ENCODE measurements around the gene SIAH2.

DNA sequence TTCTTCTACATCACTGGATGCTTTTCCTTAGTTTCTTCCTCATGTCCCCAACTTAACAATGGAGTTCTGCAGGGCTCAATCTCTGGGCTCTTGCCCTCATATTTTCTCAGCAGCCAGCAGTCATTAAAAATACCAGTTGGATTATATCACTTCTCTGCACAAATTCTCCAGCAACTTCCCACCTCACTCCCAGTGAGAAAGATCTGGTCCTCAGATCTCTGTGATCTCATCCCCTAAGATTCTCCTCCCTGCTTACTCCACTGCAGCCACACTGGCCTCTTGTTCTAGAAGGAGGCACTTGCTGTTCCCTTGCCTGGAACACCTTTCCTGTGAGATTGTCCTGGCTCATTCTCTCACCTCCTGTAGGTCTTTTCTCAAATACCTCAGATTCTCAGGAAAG lies 65.3 kb downstream of the SIAH2 start:
- TF ChIP-seq, protein P1, sequence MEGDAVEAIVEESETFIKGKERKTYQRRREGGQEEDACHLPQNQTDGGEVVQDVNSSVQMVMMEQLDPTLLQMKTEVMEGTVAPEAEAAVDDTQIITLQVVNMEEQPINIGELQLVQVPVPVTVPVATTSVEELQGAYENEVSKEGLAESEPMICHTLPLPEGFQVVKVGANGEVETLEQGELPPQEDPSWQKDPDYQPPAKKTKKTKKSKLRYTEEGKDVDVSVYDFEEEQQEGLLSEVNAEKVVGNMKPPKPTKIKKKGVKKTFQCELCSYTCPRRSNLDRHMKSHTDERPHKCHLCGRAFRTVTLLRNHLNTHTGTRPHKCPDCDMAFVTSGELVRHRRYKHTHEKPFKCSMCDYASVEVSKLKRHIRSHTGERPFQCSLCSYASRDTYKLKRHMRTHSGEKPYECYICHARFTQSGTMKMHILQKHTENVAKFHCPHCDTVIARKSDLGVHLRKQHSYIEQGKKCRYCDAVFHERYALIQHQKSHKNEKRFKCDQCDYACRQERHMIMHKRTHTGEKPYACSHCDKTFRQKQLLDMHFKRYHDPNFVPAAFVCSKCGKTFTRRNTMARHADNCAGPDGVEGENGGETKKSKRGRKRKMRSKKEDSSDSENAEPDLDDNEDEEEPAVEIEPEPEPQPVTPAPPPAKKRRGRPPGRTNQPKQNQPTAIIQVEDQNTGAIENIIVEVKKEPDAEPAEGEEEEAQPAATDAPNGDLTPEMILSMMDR (IDR thresholded peaks at IDR 0.05; ENCODE audit: control extremely low read depth in 1 of 3, insufficient read depth in 1 of 3, low read depth in 1 of 3, low read length in 3 of 3) = no peak
- no peak for TF ChIP-seq YY1 (IDR thresholded peaks at IDR 0.05; ENCODE audit: low read depth, low read length)
